NCI-H526 (cell line): ENCODE measurements around the gene ZNF263.

Experiments
- DNase-seq, 2 experiments: peaks; one replicate each; lab custom pipeline; 2025; lab: John Stamatoyannopoulos, UW

The ZNF263 gene

GRCh38 chr16:3282730-3283542 is at the start of gene ZNF263:
Gene ZNF263, plus strand, starts transcription at chr16:3283491. Its CDS starts 328 bp downstream, at chr16:3283819.
- DNase-seq: peak; percentile 91 to 95

GRCh38 chr16:3234543-3234856 is 48.8 kb upstream of the ZNF263 start:
- no peak for DNase-seq

- peak; percentile 85 to 93 for DNase-seq
Measured at GRCh38 chr16:3234857-3235561, 48.3 kb upstream of the ZNF263 start, which contains the start of gene ZNF200. Gene ZNF200, minus strand, starts transcription at chr16:3235158. Its CDS starts 1,403 bp downstream, at chr16:3233755.

GRCh38 chr16:3235856-3236669 is 47.2 kb upstream of the ZNF263 start:
- peak; percentile 30 to 76 for DNase-seq

GRCh38 chr16:3241761-3242160 is 41.5 kb upstream of the ZNF263 start:
- no peak for DNase-seq

GRCh38 chr16:3242709-3243108 is 40.6 kb upstream of the ZNF263 start:
- DNase-seq: no peak

- DNase-seq: no peak
Measured at GRCh38 chr16:3243882-3244281, 39.4 kb upstream of the ZNF263 start.

- no peak for DNase-seq
Measured at GRCh38 chr16:3246002-3246401, 37.3 kb upstream of the ZNF263 start.

- no peak for DNase-seq
Measured at GRCh38 chr16:3246876-3247275, 36.4 kb upstream of the ZNF263 start.

- DNase-seq: no peak
Measured at GRCh38 chr16:3248596-3248995, 34.7 kb upstream of the ZNF263 start.

- no peak for DNase-seq
Measured at GRCh38 chr16:3249020-3249419, 34.3 kb upstream of the ZNF263 start.

GRCh38 chr16:3249451-3249850 is 33.8 kb upstream of the ZNF263 start:
- no peak for DNase-seq

- no peak for DNase-seq
Measured at GRCh38 chr16:3252967-3253366, 30.3 kb upstream of the ZNF263 start.

GRCh38 chr16:3254309-3254708 is 29.0 kb upstream of the ZNF263 start:
- DNase-seq: no peak

- no peak for DNase-seq
Measured at GRCh38 chr16:3256146-3256865, 27.0 kb upstream of the ZNF263 start, which contains the start of gene MEFV. Gene MEFV, minus strand, starts transcription at chr16:3256633. Its CDS starts 46 bp downstream, at chr16:3256587.

- DNase-seq: no peak
Measured at GRCh38 chr16:3256866-3257465, 26.3 kb upstream of the ZNF263 start.

GRCh38 chr16:3259836-3260235 is 23.5 kb upstream of the ZNF263 start:
- DNase-seq: no peak

GRCh38 chr16:3262517-3262916 is 20.8 kb upstream of the ZNF263 start:
- no peak for DNase-seq

GRCh38 chr16:3264137-3265036 is 18.9 kb upstream of the ZNF263 start:
- DNase-seq: peak; percentile 94 to 97

GRCh38 chr16:3266873-3267537 is 16.3 kb upstream of the ZNF263 start:
- peak; percentile 34 to 62 for DNase-seq
